NB4 (cell line): ENCODE data around the gene PCDHA5.

Experiments
- MYC ChIP-seq: IDR thresholded peaks from 2 replicates; pipeline ENCODE4 v1.6.1; 2011; ENCODE audit warnings: low read depth, low read length
- POLR2A ChIP-seq: IDR thresholded peaks from 2 replicates; pipeline ENCODE4 v1.6.1; 2011; ENCODE audit warnings: mild to moderate bottlenecking; ENCODE audit not compliant: insufficient read length; ENCODE audit errors: extremely low read depth
- TF ChIP-seq, protein P1 (sequence below): IDR thresholded peaks from one replicate; pipeline ENCODE4 v1.5.1; 2012; ENCODE audit warnings: low read depth, low read length
- TF ChIP-seq, protein P2 (sequence below): IDR thresholded peaks from 2 replicates; pipeline ENCODE4 v1.6.1; 2011; ENCODE audit warnings: low read depth, low read length

DNA sequence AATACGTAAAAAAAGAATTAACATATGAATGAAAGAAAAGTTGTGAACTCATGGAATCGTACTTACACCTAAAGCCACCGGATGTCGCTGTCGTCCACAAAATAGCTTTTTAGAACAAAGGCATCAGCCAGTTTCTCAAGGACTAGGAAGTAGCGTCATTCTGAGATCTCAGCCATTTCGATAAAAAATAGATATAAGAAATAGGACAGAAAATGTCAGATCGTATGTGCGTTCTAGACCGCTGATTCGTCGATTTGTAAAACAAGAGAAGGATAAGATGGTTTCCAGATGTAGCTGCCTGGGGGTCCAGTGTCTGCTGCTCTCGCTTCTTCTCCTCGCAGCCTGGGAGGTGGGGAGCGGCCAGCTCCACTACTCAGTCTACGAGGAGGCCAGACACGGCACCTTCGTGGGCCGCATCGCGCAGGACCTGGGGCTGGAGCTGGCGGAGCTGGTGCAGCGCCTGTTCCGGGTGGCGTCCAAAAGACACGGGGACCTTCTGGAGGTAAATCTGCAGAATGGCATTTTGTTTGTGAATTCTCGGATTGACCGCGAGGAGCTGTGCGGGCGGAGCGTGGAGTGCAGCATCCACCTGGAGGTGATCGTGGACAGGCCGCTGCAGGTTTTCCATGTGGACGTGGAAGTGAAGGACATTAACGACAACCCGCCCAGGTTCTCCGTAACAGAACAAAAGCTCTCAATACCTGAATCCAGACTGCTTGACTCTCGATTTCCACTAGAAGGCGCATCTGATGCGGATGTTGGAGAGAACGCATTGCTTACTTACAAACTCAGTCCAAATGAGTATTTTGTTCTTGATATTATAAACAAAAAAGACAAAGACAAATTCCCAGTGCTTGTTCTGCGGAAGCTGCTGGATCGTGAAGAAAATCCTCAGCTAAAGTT, 34.6 kb downstream of the PCDHA5 start, which contains the start of gene PCDHA10:
- no peak for TF ChIP-seq POLR2A
- TF ChIP-seq, protein P1, sequence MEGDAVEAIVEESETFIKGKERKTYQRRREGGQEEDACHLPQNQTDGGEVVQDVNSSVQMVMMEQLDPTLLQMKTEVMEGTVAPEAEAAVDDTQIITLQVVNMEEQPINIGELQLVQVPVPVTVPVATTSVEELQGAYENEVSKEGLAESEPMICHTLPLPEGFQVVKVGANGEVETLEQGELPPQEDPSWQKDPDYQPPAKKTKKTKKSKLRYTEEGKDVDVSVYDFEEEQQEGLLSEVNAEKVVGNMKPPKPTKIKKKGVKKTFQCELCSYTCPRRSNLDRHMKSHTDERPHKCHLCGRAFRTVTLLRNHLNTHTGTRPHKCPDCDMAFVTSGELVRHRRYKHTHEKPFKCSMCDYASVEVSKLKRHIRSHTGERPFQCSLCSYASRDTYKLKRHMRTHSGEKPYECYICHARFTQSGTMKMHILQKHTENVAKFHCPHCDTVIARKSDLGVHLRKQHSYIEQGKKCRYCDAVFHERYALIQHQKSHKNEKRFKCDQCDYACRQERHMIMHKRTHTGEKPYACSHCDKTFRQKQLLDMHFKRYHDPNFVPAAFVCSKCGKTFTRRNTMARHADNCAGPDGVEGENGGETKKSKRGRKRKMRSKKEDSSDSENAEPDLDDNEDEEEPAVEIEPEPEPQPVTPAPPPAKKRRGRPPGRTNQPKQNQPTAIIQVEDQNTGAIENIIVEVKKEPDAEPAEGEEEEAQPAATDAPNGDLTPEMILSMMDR = peak; percentile 16
- no peak for TF ChIP-seq MYC
- TF ChIP-seq, protein P2, sequence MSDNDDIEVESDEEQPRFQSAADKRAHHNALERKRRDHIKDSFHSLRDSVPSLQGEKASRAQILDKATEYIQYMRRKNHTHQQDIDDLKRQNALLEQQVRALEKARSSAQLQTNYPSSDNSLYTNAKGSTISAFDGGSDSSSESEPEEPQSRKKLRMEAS = no peak
